GM12872 (cell line): ENCODE results near the gene LIN37.

ENCODE experiments used
- TF ChIP-seq, protein P1 (sequence below): IDR thresholded peaks from 3 replicates; pipeline ENCODE4 v1.5.1; 2011; ENCODE audit warnings: low read depth, mild to moderate bottlenecking, low read length, moderate library complexity; ENCODE audit not compliant: insufficient read depth

Gene LIN37

DNA sequence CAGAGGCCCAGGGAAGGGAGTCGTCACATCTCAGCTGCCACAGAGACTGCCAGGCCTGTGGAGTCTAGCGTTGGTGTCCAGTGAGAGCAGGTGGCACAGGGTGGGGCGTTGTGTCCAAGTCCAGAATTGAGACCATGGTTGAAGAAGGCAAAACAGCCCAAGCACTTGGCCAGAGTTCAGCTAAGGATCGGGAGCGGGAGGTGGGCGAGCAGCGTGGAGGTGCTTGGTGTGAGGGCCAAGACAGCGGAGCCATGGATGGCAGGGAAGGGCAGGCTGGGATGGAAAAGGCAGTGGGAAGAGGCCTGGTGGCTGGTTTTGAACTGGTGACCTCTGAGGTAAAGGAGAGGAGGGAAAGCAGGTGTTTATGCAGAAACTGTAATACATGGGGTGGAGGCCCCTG, 14.1 kb upstream of the LIN37 start:
- TF ChIP-seq, protein P1, sequence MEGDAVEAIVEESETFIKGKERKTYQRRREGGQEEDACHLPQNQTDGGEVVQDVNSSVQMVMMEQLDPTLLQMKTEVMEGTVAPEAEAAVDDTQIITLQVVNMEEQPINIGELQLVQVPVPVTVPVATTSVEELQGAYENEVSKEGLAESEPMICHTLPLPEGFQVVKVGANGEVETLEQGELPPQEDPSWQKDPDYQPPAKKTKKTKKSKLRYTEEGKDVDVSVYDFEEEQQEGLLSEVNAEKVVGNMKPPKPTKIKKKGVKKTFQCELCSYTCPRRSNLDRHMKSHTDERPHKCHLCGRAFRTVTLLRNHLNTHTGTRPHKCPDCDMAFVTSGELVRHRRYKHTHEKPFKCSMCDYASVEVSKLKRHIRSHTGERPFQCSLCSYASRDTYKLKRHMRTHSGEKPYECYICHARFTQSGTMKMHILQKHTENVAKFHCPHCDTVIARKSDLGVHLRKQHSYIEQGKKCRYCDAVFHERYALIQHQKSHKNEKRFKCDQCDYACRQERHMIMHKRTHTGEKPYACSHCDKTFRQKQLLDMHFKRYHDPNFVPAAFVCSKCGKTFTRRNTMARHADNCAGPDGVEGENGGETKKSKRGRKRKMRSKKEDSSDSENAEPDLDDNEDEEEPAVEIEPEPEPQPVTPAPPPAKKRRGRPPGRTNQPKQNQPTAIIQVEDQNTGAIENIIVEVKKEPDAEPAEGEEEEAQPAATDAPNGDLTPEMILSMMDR: no peak

DNA sequence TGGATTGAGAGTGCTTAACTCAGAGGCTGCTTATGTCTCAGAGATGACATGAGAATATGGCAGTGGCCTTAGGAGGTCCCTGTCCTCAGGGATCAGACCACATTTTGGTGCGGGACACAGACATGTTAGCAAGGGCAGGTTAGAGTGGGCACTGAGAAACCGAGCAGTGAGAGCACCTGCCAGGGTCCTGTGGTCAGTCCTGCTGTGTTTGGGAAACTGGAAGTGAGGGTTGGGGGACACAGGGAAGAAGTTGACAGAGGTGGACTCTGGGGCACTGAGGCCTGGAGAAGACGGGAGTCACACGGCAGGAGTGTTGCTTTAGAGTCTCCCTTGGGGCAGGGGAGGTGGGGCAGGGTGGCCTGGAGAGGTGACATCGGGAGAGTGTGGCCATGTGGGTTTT, 13.5 kb upstream of the LIN37 start:
- TF ChIP-seq, protein P1: no peak

DNA sequence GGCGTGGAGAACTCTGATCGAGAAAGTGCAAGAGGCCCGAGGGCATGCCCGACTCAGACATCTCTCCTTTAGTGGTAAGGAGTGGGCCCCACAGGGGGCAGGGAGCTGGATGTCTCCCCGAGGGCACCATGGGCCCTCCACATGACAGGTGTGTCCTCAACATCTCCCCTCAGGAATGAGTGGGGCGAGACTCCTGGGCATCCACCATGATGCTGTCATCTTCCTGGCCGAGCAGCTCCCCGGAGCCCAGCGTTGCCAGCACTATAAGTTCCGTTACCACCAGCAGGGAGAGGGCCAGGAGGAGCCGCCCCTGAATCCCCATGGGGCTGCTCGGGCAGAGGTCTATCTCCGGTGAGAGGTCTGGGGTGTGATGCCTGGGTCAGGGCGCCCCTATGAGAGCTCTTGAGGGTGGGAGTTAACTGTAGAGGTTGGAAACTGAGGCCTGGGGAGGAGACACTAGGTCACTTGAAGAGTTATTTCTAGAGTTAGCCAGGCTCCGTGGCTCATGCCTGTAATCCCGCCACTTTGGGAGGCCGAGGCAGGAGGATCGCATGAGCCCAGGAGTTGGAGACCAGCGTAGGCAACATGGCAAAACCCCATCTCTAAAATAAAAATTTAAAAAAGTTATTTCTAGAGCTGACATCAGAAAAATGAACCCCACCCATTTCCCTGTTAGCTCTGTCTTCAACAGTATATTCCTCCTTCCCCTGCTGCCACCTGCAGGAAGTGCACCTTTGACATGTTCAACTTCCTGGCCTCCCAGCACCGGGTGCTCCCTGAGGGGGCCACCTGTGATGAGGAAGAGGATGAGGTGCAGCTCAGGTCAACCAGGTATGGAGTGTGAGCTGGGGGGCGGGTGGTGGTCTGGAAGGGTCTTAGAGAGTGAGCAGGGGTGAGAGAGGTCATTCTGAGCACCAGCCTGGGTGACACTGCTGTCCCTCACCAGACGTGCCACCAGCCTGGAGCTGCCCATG, 11.2 kb upstream of the LIN37 start:
- TF ChIP-seq, protein P1: peak; percentile 31; the same call in 1 of the 3 replicates

DNA sequence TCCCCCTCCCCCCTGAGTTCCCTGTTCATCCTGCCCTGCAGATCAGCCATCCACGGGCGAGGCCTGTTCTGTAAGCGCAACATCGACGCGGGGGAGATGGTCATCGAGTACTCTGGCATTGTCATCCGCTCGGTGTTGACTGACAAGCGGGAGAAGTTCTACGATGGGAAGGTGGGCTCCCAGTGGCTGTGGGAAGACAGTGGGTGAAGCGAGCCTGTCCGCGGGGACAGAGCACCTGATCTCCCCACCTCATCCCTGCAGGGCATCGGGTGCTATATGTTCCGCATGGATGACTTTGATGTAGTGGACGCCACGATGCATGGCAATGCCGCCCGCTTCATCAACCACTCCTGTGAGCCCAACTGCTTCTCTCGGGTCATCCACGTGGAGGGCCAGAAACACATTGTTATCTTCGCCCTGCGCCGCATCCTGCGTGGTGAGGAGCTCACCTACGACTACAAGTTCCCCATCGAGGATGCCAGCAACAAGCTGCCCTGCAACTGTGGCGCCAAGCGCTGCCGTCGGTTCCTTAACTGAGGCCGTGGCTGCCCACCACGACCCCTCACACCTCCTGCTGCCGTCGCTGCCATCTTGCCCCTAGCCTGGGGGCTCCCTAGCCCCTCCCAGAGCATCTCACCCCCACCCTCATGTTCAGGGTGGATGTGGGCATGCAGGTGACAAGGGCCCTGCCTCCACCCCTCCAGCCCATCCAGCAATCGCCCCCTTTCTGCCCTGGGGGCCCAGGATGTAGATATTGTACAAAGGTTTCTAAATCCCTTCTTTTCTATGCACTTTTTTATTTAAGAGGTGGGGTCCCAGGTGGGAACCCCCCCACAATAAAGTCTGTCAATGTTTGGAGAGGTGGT, 10.1 kb upstream of the LIN37 start:
- TF ChIP-seq, protein P1: no peak

DNA sequence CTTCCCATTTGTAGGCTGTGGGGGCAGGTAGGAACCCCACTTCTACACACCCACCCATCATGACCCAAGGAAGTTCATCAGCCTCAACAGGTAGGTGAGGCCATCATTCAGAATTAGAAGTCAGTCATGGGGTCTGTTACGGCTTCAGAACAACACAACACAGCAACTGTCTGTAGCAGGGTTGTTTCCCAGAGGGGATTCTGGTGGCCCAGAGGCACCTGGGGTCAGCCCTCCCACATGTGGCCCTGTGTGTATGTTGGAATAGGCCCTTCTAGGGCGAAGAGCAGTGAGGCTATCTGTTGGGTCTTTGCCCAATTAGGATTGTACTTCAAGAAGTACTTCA, 9.5 kb upstream of the LIN37 start:
- TF ChIP-seq, protein P1: no peak

DNA sequence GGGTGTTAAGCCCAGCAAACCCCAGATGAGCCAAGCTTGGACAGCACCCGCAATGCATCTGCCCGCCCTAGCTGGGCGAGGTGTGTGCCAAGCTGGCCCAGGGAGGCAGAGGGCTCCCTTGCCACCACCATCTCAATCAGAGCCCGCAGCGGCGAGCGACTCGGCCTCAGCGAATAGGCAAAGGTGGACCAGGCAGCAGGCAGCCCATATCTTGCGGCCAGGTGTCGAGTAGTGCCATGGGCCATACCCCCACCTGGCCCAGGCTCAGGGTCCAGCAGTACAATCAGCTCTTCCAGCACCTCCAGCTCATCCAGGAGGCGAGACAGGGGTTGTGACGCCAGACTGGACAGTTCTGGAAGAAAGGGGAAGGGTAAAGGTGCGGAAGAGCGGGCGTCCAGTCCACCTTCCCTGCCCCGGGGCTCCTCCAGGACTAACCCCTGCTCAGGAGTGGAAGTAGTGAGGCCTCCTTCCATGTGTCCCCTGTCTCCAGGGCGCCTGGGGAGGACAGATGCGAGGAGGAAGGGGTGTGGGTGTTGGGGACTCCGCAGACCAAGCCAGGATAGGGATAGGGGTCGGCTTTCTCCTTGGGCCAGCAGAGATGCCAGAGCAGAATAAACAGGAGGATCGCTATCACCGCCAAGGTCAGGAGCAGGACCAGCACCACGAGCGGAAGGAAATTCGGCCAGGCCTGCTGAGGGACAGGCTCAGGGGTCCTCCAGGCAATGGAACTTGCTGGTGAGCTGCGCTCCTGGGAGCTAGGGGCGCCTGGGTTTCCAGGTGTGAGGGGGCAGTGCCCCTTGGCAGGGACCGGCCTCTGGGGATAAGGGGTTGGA, 8.9 kb upstream of the LIN37 start:
- TF ChIP-seq, protein P1: no peak
